ENCODE results near the gene RPP38. TPM values are rescaled to one million over a fixed set of nuclear protein-coding genes. Genes with fewer than 3 reads are reported as not detected.
A peak's percentile ranks its signal among the peaks of the same experiment; 100 is the strongest.

Gene RPP38
- total RNA-seq, 2 donors from 2014 or later = 9.3 to 18.3 TPM

GRCh38 chr10:15088428-15089261, 8.5 kb upstream of the RPP38 start, which contains the start of gene ACBD7:
Gene ACBD7 (minus strand): TSS chr10:15088776. CDS start chr10:15088728, 48 bp downstream.
- H3K4me3 Mint-ChIP-seq = peak within 1 kb of the TSS; percentile 60
- H3K9me3 Mint-ChIP-seq = no peaks in the 10 kb centered on the region
- no peaks in the 10 kb centered on the region for H3K4me1 Mint-ChIP-seq
- no peak within 1 kb of the TSS for H3K27ac Mint-ChIP-seq
- no peaks in the 10 kb centered on the region for H3K27me3 Mint-ChIP-seq
- no peaks in the 10 kb centered on the region for H3K36me3 Mint-ChIP-seq (ENCODE audit: low read depth)
- ATAC-seq (replicated peaks) = peak; percentile 98

DNA sequence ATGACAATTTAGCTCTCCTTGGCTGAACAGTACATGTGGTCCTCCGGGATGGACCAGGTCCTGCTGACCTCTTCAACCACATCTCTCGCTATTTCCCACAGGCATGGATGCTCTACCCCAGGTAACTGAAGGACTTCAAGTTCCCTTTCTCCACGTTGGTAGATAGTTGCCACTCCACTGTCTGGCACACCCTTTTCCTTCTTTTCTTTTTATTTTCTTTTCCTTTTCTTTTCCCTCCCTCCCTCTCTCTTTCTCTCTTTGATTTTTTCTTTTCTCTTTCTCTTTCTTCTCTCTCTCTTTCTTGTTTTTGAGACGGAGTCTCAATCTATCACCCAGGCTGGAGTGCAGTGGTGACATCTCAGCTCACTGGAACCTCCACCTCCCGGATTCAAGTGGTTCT, 5.7 kb upstream of the RPP38 start:
- peaks cover under 1% of the 10 kb centered on the region for H3K4me1 Mint-ChIP-seq
- no peaks in the 10 kb centered on the region for H3K36me3 Mint-ChIP-seq (ENCODE audit: low read depth)
- no peak overlapping the region for H3K27ac Mint-ChIP-seq
- H3K9me3 Mint-ChIP-seq = no peaks in the 10 kb centered on the region
- no peak overlapping the region for H3K4me3 Mint-ChIP-seq
- no peaks in the 10 kb centered on the region for H3K27me3 Mint-ChIP-seq
- ATAC-seq (replicated peaks) = no peak

DNA sequence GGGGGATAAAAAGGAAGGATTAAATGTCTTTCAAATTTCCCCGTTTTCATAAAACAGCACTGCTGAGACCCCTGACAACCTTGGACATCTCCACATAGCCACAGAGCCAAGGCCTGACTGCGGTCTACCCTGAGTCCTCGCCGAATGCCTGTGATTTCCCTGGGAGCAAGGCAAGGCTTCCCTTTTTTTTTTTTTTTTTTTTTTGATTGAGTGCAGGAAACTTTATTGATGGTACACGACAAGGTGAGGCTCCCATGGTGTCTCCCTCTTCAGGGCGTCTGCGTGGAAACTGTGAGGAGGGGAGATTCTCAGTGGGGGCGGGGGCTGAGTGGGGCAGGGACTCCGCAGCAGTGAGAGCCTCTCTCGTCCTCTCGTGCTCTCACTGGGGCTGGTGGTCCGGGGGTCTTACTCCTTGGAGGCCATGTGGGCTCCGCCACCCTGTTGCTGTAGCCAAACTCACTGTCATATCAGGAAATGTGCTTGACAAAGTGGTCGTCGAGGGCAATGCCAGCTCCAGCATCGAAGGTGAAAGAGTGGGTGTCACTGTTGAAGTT, 4.2 kb upstream of the RPP38 start:
- ATAC-seq (replicated peaks) = no peak
- Mint-ChIP-seq H3K27me3 (no peaks in the 10 kb centered on the region), H3K27ac (no peak overlapping the region), H3K4me1 (peaks cover 5% of the 10 kb centered on the region), H3K4me3 (no peak overlapping the region), H3K9me3 (no peaks in the 10 kb centered on the region), H3K36me3 (ENCODE audit: low read depth) (peaks cover 15% of the 10 kb centered on the region)

DNA sequence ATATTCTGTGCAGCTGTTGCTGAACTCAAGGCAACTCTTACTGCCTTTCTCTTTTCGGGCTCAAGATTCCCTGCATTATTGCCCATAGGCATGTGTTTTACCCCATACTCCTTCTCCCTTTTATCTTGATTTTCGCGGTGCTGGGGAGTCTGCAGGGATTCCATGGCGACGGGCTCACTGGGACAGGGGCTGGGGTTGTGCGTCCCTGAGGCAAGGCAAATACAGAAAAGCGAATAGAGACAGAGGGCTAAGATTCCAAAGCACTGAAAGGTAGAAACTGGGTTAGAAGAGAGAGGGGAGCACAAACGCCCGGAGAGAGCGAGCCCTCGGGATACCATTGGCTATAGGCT, 519 bp upstream of the RPP38 start:
- peak overlapping the region; percentile 100 for H3K27ac Mint-ChIP-seq
- peaks cover 45% of the 10 kb centered on the region for H3K36me3 Mint-ChIP-seq (ENCODE audit: low read depth)
- peak overlapping the region; percentile 99 for H3K4me3 Mint-ChIP-seq
- no peaks in the 10 kb centered on the region for H3K27me3 Mint-ChIP-seq
- no peaks in the 10 kb centered on the region for H3K9me3 Mint-ChIP-seq
- H3K4me1 Mint-ChIP-seq = peaks cover 20% of the 10 kb centered on the region
- peak; percentile 37 for ATAC-seq (replicated peaks)

- Mint-ChIP-seq H3K27me3 (no peaks in the 10 kb centered on the region), H3K4me1 (peaks cover 20% of the 10 kb centered on the region), H3K4me3 (peak overlapping the region; percentile 41), H3K36me3 (ENCODE audit: low read depth) (peaks cover 77% of the 10 kb centered on the region), H3K27ac (peak overlapping the region; percentile 81), H3K9me3 (no peaks in the 10 kb centered on the region)
- no peak for ATAC-seq (replicated peaks)
These were observed 2.7 kb downstream of the RPP38 start for GRCh38 chr10:15099886-15100285.

DNA sequence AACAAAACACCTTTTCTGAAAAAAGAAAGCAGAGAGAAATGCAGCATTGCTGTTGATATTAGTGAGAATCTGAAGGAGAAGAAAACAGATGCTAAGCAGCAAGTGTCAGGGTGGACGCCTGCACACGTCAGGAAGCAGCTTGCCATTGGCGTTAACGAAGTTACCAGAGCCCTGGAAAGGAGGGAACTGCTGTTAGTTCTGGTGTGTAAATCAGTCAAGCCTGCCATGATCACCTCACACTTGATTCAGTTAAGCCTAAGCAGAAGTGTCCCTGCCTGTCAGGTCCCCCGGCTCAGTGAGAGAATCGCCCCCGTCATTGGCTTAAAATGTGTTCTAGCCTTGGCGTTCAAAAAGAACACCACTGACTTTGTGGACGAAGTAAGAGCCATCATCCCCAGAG, 6.4 kb downstream of the RPP38 start:
- Mint-ChIP-seq H3K4me1 (peaks cover 15% of the 10 kb centered on the region), H3K36me3 (ENCODE audit: low read depth) (peaks cover 90% of the 10 kb centered on the region), H3K27ac (no peak overlapping the region), H3K9me3 (no peaks in the 10 kb centered on the region), H3K27me3 (no peaks in the 10 kb centered on the region), H3K4me3 (no peak overlapping the region)
- no peak for ATAC-seq (replicated peaks)

DNA sequence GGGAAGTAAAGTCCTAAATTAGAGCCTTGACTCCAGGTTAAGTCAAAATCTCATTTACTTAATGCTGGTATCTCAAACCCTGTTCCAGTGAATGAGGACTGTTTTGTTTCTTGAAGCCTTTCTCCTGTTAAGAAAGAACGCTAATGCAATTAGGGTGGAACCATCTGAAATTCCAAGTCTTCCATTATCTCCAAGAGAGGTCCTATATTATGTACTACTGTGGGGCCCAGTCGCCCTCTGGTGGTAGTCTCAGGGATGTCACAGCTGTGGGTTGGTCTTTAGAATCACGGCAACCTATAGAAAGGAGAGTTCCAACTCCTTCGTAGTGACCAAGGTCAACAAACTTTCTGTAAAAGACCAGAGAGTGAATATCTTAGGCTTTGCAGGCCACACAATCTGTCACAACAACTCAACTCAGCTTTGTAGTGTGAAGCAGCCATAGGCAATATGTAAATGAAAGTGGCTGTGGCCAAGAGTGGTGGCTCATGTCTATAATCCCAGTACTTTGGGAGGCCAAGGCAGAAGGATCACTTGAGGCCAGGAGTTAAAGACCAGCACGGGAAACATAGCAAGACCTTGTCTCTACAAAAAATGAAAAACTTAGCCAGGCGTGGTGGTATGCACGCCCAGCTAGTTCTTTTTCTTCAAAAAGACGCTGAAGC, 9.3 kb downstream of the RPP38 start:
- ATAC-seq (replicated peaks) = peak; percentile 96
- Mint-ChIP-seq H3K9me3 (no peaks in the 10 kb centered on the region), H3K27me3 (no peaks in the 10 kb centered on the region), H3K4me1 (no peaks in the 10 kb centered on the region), H3K27ac (no peak overlapping the region), H3K36me3 (ENCODE audit: low read depth) (peaks cover 94% of the 10 kb centered on the region), H3K4me3 (no peak overlapping the region)

DNA sequence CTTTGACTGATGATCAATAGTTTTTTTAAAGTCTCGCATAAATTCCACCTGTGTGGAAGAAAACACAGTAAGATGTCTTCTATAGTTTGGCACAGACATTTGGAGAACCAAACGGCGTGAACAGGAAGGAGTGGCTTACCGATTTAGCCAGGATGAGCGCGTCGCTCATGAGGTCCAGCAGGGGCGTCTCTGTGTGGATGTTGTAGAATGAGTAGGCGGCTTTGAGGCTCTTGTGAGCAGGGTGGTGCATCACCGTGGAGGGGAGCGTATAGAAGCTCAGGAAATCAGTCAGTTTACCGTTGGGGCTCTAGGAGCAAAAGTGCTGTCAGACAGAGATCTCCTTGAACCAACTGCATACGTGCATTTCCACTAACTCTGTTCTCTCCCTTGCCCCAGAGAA, 15.5 kb downstream of the RPP38 start:
- Mint-ChIP-seq H3K36me3 (ENCODE audit: low read depth) (peaks cover 59% of the 10 kb centered on the region), H3K27me3 (no peaks in the 10 kb centered on the region), H3K27ac (peak overlapping the region; percentile 71), H3K4me3 (peak overlapping the region; percentile 15), H3K4me1 (peaks cover 4% of the 10 kb centered on the region), H3K9me3 (no peaks in the 10 kb centered on the region)
- ATAC-seq (replicated peaks) = peak; percentile 52

DNA sequence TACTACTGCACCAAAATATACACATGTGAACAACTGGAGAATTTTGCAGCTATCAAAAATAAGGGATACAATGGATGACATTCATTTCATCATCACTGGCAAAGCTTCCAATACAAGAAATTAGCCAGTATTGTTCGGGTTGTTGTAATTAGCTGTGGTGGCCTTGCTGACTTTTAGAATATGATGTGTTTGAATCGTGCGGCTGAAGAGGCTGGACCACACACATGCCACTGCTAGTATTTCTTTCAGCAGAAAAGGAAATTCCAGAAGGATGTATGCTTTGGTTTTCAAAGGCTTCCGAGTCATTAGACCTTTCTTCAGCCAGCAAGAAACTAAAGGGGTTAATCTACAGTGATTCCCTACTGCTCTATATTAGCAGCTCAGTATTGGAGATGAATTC, 16.6 kb downstream of the RPP38 start:
- Mint-ChIP-seq H3K9me3 (no peaks in the 10 kb centered on the region), H3K4me1 (peaks cover 4% of the 10 kb centered on the region), H3K27me3 (no peaks in the 10 kb centered on the region), H3K27ac (no peak overlapping the region), H3K4me3 (no peak overlapping the region), H3K36me3 (ENCODE audit: low read depth) (peaks cover 48% of the 10 kb centered on the region)
- no peak for ATAC-seq (replicated peaks)

DNA sequence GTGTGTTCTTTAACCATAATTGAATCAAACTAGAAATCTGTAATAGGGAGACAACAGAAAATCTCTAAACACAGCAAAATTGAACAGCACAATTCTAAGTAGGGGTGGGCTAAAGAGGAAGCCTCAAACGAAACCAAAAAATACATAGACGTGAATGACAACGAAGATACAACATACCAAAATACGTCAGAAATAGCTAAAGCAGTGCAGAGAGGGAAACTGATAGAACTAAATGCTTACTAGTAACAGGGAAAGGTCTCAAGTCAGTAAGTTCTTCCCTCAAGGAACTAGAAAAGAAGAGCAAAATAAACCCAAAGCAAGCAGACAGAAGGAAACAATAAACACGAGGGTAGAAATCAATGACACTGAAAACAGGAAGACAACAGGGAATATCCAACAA, 19.1 kb downstream of the RPP38 start:
- H3K27ac Mint-ChIP-seq = no peak overlapping the region
- no peaks in the 10 kb centered on the region for H3K9me3 Mint-ChIP-seq
- H3K36me3 Mint-ChIP-seq (ENCODE audit: low read depth) = peaks cover 24% of the 10 kb centered on the region
- no peaks in the 10 kb centered on the region for H3K27me3 Mint-ChIP-seq
- H3K4me3 Mint-ChIP-seq = no peak overlapping the region
- H3K4me1 Mint-ChIP-seq = peaks cover 9% of the 10 kb centered on the region
- ATAC-seq (replicated peaks) = no peak

DNA sequence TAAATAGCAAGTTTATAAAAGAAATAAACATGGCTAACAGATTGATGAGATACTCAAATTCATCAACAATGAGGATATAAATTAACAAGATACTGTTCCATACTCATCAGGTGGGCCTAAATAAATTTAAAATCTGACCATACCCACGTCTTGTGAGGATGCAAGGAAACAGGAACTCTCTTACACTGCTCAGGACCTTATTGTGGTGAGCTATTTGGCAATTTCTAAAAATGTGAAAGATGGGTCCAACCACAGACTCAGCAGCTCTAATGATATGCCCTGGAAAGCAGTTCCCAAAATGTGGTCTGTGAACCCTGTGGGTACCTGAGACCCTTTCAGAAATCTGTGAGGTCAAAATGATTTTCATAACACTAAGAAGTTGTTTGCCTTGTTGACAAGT, 21.5 kb downstream of the RPP38 start:
- Mint-ChIP-seq H3K4me1 (peaks cover 11% of the 10 kb centered on the region), H3K27me3 (no peaks in the 10 kb centered on the region), H3K4me3 (no peak overlapping the region), H3K27ac (no peak overlapping the region), H3K9me3 (no peaks in the 10 kb centered on the region), H3K36me3 (ENCODE audit: low read depth) (peaks cover 24% of the 10 kb centered on the region)
- no peak for ATAC-seq (replicated peaks)

GRCh38 chr10:15120523-15120922, 23.4 kb downstream of the RPP38 start:
- Mint-ChIP-seq H3K4me3 (no peak overlapping the region), H3K4me1 (peaks cover 24% of the 10 kb centered on the region), H3K27ac (no peak overlapping the region), H3K9me3 (no peaks in the 10 kb centered on the region), H3K36me3 (ENCODE audit: low read depth) (peaks cover 29% of the 10 kb centered on the region), H3K27me3 (no peaks in the 10 kb centered on the region)
- no peak for ATAC-seq (replicated peaks)

GRCh38 chr10:15121707-15122106, 24.6 kb downstream of the RPP38 start:
- Mint-ChIP-seq H3K27me3 (no peaks in the 10 kb centered on the region), H3K36me3 (ENCODE audit: low read depth) (peaks cover 40% of the 10 kb centered on the region), H3K9me3 (no peaks in the 10 kb centered on the region), H3K27ac (peak overlapping the region; percentile 95), H3K4me3 (no peak overlapping the region), H3K4me1 (peaks cover 24% of the 10 kb centered on the region)
- no peak for ATAC-seq (replicated peaks)

- Mint-ChIP-seq H3K36me3 (ENCODE audit: low read depth) (peaks cover 45% of the 10 kb centered on the region), H3K27ac (peak overlapping the region; percentile 95), H3K27me3 (no peaks in the 10 kb centered on the region), H3K4me1 (peaks cover 24% of the 10 kb centered on the region), H3K4me3 (peak overlapping the region; percentile 65), H3K9me3 (no peaks in the 10 kb centered on the region)
- peak; percentile 68 for ATAC-seq (replicated peaks)
These were observed 25.4 kb downstream of the RPP38 start for GRCh38 chr10:15122477-15123030.

Measured in activated T-helper 17 cell treated with anti-CD3 and anti-CD28 coated beads, Interleukin-2, amount 50 U/mL, for 72 hours (primary cell).